Activated CD4-positive, alpha-beta T cell treated with anti-CD3 and anti-CD28 coated beads, Interleukin-2, amount 10 ng/mL, durations not matched to agents 7 days and 5 days (primary cell): ENCODE data around the gene VSTM4. TPM values are rescaled to one million over a fixed set of nuclear protein-coding genes. Genes with fewer than 3 reads are reported as not detected.

Experiments used
- CTCF ChIA-PET: fragments of 350-600 bp; sonication (Branson Sonifier 250); formaldehyde crosslinking; loops from one replicate; lab custom pipeline; 2021; ENCODE audit warnings: antibody characterized with exemption; lab: Charles Lee
- POLR2A ChIA-PET: fragments of 350-600 bp; sonication (Branson Sonifier 250); formaldehyde crosslinking; loops from one replicate; lab custom pipeline; 2021; ENCODE audit warnings: antibody characterized with exemption; lab: Charles Lee
- DNase-seq: peaks from one replicate; pipeline ENCODE4 v3.0.0-alpha.2; 2020
- H3K27ac Mint-ChIP-seq: one replicate; pipeline ENCODE4 v1.8.0; 2021; ENCODE audit warnings: mild to moderate bottlenecking, moderate library complexity, mixed read lengths
- H3K27me3 Mint-ChIP-seq: one replicate; pipeline ENCODE4 v1.8.0; 2021; ENCODE audit warnings: mixed read lengths
- H3K36me3 Mint-ChIP-seq: one replicate; pipeline ENCODE4 v1.8.0; 2021; ENCODE audit warnings: low read depth, mixed read lengths
- H3K4me1 Mint-ChIP-seq: one replicate; pipeline ENCODE4 v1.8.0; 2021; ENCODE audit warnings: mixed read lengths
- H3K4me3 Mint-ChIP-seq: one replicate; pipeline ENCODE4 v1.8.0; 2021; ENCODE audit warnings: mild to moderate bottlenecking, moderate library complexity, mixed read lengths
- H3K9me3 Mint-ChIP-seq: one replicate; pipeline ENCODE4 v1.8.0; 2021; ENCODE audit warnings: mixed read lengths
- total RNA-seq, 2 experiments: library from RNA; stranded (reverse); gene quantifications; one replicate each; pipeline ENCODE4 v1.2.3, GENCODE V29; 2021

Gene VSTM4
- total RNA-seq, 2 experiments from 2014 or later, result 0.12 to 0.15 TPM

DNA sequence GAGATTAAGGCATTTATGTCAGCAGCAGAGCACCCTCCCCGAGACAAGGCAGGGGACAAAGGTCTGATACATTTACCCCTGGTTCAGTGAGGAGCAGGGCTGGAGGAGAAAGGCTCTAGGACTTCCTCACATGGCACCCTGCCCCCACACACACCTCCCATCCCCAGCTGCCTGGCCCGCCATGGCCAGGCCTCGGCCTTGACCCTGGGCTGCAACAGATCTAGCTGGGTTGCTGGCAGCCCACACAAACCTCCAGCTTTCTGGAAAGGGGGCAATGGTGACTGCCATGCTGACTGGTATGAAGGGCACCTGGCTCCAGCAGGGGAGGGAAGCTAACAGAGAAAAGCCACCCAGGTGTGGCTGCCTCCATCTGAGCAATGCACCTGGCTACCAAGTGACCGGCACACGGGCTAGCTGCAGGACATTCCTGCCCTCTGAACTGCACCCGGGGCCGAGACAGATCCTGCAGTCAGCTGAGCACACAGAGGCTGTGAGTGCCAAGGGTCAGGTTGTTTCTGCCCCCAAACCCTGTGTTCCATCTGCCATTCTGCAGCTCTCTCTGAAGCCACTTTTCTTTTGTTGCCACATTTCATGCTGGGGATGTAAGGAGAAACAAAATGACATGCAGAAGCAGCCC is 89.9 kb downstream of the VSTM4 start:
- ChIA-PET CTCF (no interaction called here), POLR2A (no interaction called here)
- Mint-ChIP-seq H3K27ac (no peak overlapping the region), H3K4me1 (no peaks in the 10 kb centered on the region), H3K36me3 (no peaks in the 10 kb centered on the region), H3K9me3 (no peaks in the 10 kb centered on the region), H3K27me3 (no peaks in the 10 kb centered on the region), H3K4me3 (no peak overlapping the region)
- no peak for DNase-seq

DNA sequence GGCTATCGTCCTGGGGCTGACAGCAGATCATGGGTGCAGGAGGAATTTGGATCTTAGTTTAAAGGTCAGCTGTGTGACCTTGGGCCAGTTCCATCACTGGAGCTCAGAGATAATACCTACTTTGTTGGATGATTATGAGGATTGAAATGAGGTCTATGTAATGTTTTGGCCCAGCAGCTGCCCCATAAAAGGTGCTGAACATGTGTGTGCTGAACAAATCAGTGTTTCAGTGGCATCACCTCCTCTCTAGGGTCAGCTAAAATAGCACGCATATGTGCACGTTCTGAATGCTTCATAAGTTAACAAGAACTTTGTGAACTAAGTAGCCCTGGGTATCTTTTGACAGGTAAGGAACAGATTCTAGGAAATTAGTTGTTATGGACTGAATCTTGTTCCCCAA is 90.8 kb downstream of the VSTM4 start:
- Mint-ChIP-seq H3K36me3 (no peaks in the 10 kb centered on the region), H3K4me1 (no peaks in the 10 kb centered on the region), H3K27me3 (no peaks in the 10 kb centered on the region), H3K9me3 (no peaks in the 10 kb centered on the region), H3K27ac (no peak overlapping the region), H3K4me3 (no peak overlapping the region)
- POLR2A ChIA-PET, result no interaction called here
- no peak for DNase-seq
- CTCF ChIA-PET, result no interaction called here

DNA sequence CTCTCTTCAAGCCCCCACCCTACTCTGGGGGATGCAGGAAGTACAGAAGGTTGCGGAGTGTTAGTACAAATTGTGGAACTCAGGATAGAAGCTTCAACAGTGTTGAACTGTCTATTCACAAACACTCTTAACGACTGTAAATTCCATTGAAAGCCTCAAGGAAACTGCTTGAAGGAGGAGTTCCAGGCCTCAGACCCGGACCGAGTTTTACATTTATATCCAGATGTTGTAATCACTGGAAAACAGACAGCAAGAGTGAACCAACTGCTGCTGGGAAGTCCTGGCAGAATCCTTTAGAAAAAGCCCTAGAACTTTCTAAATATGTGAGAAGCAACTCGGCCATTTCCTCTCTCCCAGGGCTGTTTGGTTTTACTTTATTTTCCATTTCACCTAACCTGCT is 91.6 kb downstream of the VSTM4 start:
- Mint-ChIP-seq H3K4me3 (no peak overlapping the region), H3K27me3 (no peaks in the 10 kb centered on the region)
- CTCF ChIA-PET, result no interaction called here

DNA sequence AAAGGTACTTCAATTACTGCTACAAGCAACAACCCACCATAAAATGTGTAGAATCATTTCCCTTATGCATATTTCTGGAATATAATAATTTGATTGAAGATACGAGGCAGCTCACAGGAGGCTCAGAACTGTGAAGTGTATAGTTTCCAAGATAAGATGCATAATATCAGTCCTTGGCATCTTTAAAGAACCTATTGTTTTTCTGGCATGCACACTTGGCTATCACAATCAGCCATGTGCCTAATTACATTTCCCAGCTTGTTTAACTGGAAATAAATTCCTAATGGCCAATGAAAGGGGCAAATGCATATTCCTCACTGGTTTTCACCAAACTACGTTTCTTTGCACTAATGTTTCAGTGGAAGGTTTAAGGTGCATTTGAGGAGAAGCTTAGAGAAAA is 92.3 kb downstream of the VSTM4 start:
- Mint-ChIP-seq H3K9me3 (no peaks in the 10 kb centered on the region), H3K27me3 (no peaks in the 10 kb centered on the region), H3K4me1 (no peaks in the 10 kb centered on the region), H3K27ac (no peak overlapping the region), H3K36me3 (no peaks in the 10 kb centered on the region), H3K4me3 (no peak overlapping the region)
- ChIA-PET POLR2A (no interaction called here), CTCF (no interaction called here)
- no peak for DNase-seq

More for the DNA sequence above, 91.6 kb downstream of the VSTM4 start:
- Mint-ChIP-seq H3K4me1 (no peaks in the 10 kb centered on the region), H3K9me3 (no peaks in the 10 kb centered on the region), H3K27ac (no peak overlapping the region), H3K36me3 (no peaks in the 10 kb centered on the region)
- POLR2A ChIA-PET, result no interaction called here
- DNase-seq, result no peak

DNA sequence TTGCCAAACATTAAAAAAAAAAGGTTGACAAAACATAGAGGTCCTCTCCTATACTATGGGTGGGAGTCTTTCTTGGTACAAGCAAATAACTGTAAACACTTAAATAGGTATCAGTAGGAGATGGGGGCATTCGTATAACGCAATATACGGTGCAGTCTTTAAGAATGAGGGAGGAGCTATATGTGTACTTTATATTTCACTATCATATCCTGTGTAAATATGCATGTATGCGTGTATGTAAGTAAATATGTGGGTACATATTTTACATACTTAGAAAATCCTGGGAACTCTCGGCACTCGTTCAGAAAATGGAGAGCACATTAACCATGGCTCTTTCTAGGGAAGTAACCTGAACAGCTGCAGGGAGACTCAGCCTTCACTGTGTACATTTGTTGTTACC is 93.6 kb downstream of the VSTM4 start:
- Mint-ChIP-seq H3K4me3 (no peak overlapping the region), H3K9me3 (no peaks in the 10 kb centered on the region), H3K27me3 (no peaks in the 10 kb centered on the region), H3K4me1 (no peaks in the 10 kb centered on the region), H3K36me3 (no peaks in the 10 kb centered on the region), H3K27ac (no peak overlapping the region)
- CTCF ChIA-PET, result no interaction called here
- POLR2A ChIA-PET, result no interaction called here
- DNase-seq, result no peak

DNA sequence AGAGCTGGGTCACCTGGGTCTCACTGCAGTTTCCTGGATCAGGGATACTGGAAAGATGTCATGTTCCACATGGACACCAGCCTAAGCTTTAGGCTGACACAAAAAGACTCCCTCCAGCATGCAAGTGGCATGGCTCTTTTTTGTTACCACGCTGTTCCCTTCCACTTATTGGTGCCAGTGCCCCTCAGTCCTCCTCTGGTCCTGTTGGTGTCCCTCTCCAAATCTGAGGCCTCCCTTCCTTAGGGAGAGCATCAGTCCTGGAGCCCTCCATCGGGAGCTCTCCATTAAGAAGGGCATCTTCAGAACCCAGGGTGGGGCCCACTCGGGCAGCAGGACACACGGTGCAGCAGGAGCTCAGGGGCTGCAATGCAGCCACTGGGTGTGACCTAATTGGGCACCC is 99.6 kb downstream of the VSTM4 start:
- Mint-ChIP-seq H3K9me3 (no peaks in the 10 kb centered on the region), H3K4me1 (no peaks in the 10 kb centered on the region), H3K27me3 (no peaks in the 10 kb centered on the region), H3K4me3 (no peak overlapping the region), H3K36me3 (no peaks in the 10 kb centered on the region), H3K27ac (no peak overlapping the region)
- ChIA-PET CTCF (interaction anchor here (0.6 kb wide), 1 partner anchor 80 kb away, joined by 3 read pairs; no protein-coding TSS in a partner anchor), POLR2A (no interaction called here)
- DNase-seq, result no peak

DNA sequence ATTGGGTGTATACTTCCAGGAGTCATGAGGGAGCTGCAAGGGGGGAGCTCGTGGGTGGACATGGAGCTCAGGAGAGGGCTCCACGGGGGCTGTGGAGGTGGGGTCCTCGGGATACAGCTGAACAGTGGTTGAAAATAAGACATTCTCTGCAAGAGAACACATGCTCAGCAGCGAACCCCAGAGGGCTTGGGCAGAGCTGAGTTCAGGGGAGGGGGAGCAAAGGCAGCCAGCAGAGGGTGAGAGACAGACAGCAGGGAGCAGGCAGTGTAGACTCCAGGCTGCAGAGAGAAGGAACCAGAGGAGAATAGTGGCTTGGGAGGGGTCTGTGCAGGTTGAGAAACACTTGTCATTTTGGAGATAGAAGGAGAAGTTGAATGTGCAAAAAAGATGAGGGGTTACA is 102.7 kb downstream of the VSTM4 start:
- Mint-ChIP-seq H3K9me3 (no peaks in the 10 kb centered on the region), H3K36me3 (no peaks in the 10 kb centered on the region), H3K27me3 (no peaks in the 10 kb centered on the region), H3K27ac (no peak overlapping the region), H3K4me3 (no peak overlapping the region), H3K4me1 (no peaks in the 10 kb centered on the region)
- no peak for DNase-seq
- ChIA-PET CTCF (no interaction called here), POLR2A (no interaction called here)

DNA sequence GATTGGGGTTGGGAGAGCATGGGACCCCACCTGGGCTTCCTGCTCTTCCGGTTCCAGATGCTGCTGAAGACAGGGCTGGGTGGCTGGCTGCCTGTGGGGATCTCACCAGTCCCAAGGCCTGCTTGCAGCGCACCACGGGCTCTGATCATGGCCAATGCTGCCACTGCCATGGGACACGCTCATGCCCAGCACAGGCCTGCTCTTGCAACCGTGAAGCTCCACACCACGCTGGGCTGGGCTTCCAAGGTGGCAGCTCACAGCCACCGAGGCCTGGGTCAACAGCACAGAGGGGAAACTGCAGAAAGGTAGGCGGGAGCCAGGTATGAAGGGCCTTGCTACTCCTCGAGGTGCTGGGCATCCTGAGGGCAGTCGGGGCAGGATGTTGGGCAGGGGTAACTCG is 103.6 kb downstream of the VSTM4 start:
- Mint-ChIP-seq H3K9me3 (no peaks in the 10 kb centered on the region), H3K4me1 (no peaks in the 10 kb centered on the region), H3K4me3 (no peak overlapping the region), H3K27ac (no peak overlapping the region), H3K27me3 (no peaks in the 10 kb centered on the region), H3K36me3 (no peaks in the 10 kb centered on the region)
- CTCF ChIA-PET, result no interaction called here
- POLR2A ChIA-PET, result no interaction called here
- no peak for DNase-seq

DNA sequence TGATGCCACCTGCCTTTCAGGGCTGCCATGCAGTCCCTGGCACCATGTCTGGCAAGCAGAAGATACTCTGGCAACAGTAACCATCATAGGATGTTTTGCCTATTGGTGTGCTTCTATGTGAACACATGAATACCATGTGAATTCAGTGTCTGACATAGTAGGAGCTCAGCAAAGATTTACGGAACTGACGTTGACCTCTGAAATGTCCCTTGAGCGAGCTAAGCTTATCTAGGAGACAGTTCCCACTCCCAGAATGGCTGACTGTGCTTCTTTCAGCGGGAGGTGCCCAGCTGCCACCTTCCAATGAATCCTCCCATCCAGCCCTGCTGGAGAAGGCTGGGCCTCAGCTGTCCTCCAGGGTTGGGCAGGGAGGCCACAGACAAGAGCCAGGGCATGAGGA is 104.5 kb downstream of the VSTM4 start:
- no peak for DNase-seq
- POLR2A ChIA-PET, result no interaction called here
- Mint-ChIP-seq H3K9me3 (no peaks in the 10 kb centered on the region), H3K4me1 (no peaks in the 10 kb centered on the region), H3K4me3 (no peak overlapping the region), H3K36me3 (no peaks in the 10 kb centered on the region), H3K27ac (no peak overlapping the region), H3K27me3 (no peaks in the 10 kb centered on the region)
- CTCF ChIA-PET, result no interaction called here

DNA sequence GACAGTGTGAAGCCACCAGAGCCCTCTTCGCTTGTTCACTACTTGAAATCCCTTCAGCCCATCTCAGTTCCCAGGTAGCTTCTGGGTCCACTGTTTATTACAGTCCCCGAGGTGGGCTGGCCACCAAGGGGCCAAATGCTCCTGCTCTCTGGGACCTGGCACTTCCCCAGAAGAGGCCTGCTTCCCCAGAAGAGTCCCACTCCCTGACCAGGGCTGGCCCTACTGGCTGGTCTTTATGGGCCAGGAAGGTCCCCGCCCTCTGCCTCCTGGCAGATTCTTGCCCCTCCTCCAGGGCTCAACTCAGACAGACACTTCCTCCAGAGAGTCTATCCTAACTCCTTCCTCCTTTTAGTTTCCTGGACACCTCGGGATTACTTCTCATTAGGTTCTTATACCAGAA is 105.0 kb downstream of the VSTM4 start:
- no peaks in the 10 kb centered on the region for H3K9me3 Mint-ChIP-seq
- H3K27me3 Mint-ChIP-seq, result no peaks in the 10 kb centered on the region
- DNase-seq, result no peak
- H3K4me1 Mint-ChIP-seq, result no peaks in the 10 kb centered on the region
- POLR2A ChIA-PET, result no interaction called here
- H3K4me3 Mint-ChIP-seq, result no peak overlapping the region
- no peak overlapping the region for H3K27ac Mint-ChIP-seq
- CTCF ChIA-PET, result no interaction called here
- no peaks in the 10 kb centered on the region for H3K36me3 Mint-ChIP-seq

DNA sequence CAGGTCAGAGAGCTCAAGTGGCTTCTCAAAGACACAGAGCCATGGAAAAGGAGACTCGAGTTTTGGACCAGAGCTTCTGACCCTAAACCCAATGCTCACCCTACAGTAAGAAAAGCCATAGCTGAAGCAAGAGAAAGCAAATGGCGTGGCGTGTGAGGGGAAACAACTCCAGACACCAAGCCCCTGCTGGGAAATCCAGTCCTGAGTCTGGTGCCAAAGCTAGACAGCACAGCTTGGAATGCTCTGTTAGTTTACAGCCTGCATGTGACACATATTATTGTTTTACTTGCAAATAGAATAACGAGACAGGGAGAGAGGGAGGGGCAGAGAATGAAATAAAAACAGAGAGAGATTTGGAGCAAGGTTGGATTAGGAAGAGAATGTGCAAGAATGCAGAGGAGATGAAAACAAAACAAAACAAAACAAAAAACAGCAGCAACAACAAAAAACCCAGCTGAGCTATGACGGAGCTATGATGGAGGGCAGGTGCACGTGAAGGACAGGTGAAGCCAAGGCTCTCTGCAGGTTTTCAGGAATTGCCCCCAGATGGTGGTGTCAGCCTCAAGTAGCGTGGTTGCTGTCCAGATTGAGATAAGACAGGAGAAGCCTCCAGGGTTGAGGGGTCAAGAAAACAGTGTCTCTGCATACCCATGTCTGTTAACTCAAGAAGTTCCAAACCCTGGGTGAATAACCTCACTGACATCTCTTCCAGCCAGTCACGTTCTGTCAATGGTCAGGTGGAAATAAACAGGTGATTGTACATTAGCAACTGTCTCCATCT is 105.9 kb downstream of the VSTM4 start:
- ChIA-PET CTCF (no interaction called here), POLR2A (no interaction called here)
- Mint-ChIP-seq H3K4me3 (no peak overlapping the region), H3K9me3 (no peaks in the 10 kb centered on the region), H3K36me3 (no peaks in the 10 kb centered on the region), H3K27me3 (no peaks in the 10 kb centered on the region), H3K27ac (no peak overlapping the region), H3K4me1 (no peaks in the 10 kb centered on the region)
- no peak for DNase-seq

DNA sequence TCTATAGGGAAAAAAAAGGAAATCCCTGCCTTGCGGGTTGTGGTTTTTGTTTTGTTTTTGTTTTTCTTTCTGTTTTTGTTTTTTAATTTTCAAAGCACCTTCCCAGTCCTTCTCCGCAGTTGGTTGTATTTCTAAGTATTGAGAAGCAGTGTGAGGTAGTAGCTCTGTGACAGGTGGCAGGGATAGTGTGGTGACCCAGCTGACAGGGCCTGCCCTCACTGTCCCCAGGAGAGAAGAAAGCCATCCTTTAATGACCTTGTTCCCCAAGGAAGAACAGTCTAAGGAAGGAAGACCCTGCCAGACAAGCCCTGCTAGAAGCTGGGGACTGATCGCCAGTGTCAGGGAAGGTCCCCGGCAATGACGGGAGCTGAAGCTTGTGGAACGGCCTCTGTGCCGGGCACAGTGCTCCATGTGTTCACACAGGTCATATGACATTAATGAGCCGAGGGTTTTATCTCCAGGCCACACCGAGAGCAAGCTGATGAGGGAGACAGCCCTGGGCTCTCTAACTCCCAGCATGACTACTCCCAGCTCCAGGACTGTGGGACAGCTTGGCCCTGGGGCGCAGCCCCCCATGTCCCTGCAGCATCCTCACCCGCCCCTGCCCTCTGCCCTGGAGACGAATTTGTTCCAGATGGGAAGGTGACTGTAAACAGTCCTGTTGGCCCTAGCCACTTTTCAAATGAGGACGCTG is 106.7 kb downstream of the VSTM4 start:
- ChIA-PET POLR2A (no interaction called here), CTCF (no interaction called here)
- Mint-ChIP-seq H3K9me3 (no peaks in the 10 kb centered on the region), H3K27me3 (no peaks in the 10 kb centered on the region), H3K4me3 (no peak overlapping the region), H3K36me3 (no peaks in the 10 kb centered on the region), H3K4me1 (no peaks in the 10 kb centered on the region), H3K27ac (no peak overlapping the region)
- no peak for DNase-seq

DNA sequence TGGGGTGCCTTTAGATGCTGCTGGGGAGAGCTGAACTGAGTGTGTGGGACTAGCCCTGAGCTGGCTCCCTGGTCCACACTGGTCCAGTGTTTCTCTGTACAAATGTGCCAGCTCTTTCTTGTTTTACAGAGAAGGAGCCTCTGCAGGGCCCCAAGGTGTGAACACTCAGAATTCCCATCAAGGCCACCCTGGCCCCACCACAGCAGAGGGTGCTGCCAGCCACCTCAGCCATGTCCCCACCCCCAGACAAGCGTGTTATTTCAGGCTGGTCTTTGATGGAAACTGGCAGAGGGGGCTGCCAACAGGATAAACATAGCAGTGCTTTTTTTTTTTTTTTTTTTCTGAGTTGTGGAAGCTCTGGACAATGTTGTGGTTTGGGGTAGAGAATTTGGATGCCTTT is 107.2 kb downstream of the VSTM4 start:
- DNase-seq, result no peak
- Mint-ChIP-seq H3K27me3 (no peaks in the 10 kb centered on the region), H3K27ac (no peak overlapping the region), H3K36me3 (no peaks in the 10 kb centered on the region), H3K4me1 (no peaks in the 10 kb centered on the region), H3K4me3 (no peak overlapping the region), H3K9me3 (no peaks in the 10 kb centered on the region)
- POLR2A ChIA-PET, result no interaction called here
- CTCF ChIA-PET, result no interaction called here
